ENCODE data around the gene RNU1-4.

GRCh38 chr1:16724718-16725438 is 15.4 kb upstream of the RNU1-4 start:
- TF ChIP-seq CTCF (IDR thresholded peaks at IDR 0.05) (no peak), POLR2A (IDR thresholded peaks at IDR 0.05) (no peak), POLR2AphosphoS5 (IDR thresholded peaks at IDR 0.05; ENCODE audit: insufficient read depth in 1 of 2, low read depth in 1 of 2) (no peak)
